HepG2 (cell line): ENCODE data around the gene GRB2. TPM values are rescaled to one million over a fixed set of nuclear protein-coding genes. Genes with fewer than 3 reads are reported as not detected.

Experiments
- ATF1 ChIP-seq: IDR thresholded peaks from 2 replicates; pipeline ENCODE4 v1.6.1; 2016; ENCODE audit warnings: mild to moderate bottlenecking, control low read depth
- ESRRA ChIP-seq: sonication (generic); formaldehyde crosslinking; IDR thresholded peaks from 2 replicates; pipeline ENCODE4 v1.5.1; 2020; ENCODE audit warnings: mild to moderate bottlenecking, low read depth, missing genetic modification reagents
- GLMP ChIP-seq: sonication (generic); formaldehyde crosslinking; IDR thresholded peaks from 2 replicates; pipeline ENCODE4 v1.9.0; 2021; ENCODE audit warnings: missing genetic modification reagents, mild to moderate bottlenecking, borderline replicate concordance
- HMG20B ChIP-seq: conservative IDR thresholded peaks from 2 replicates; pipeline ENCODE4 v1.6.1; 2016; ENCODE audit warnings: missing genetic modification reagents, missing compliant biosample characterization
- IRF9 ChIP-seq: sonication (generic); formaldehyde crosslinking; IDR thresholded peaks from 2 replicates; pipeline ENCODE4 v1.8.0; 2022; ENCODE audit warnings: missing genetic modification reagents, mild to moderate bottlenecking, borderline replicate concordance
- MAFF ChIP-seq: IDR thresholded peaks from 2 replicates; pipeline ENCODE4 v1.6.1; 2011; ENCODE audit warnings: low read depth, low read length, improper control_type of control experiment
- MXD1 ChIP-seq: sonication (generic); formaldehyde crosslinking; IDR thresholded peaks from 2 replicates; pipeline ENCODE4 v1.4.0; 2020; ENCODE audit warnings: mild to moderate bottlenecking, missing genetic modification reagents
- MYC ChIP-seq: sonication (generic); formaldehyde crosslinking; IDR thresholded peaks from 2 replicates; pipeline ENCODE4 v1.9.0; 2021; ENCODE audit warnings: missing genetic modification reagents, borderline replicate concordance
- PAX8 ChIP-seq: sonication (generic); formaldehyde crosslinking; IDR thresholded peaks from 2 replicates; pipeline ENCODE4 v1.8.0; 2022; ENCODE audit warnings: mild to moderate bottlenecking, missing genetic modification reagents, borderline replicate concordance
- RARG ChIP-seq: sonication (generic); formaldehyde crosslinking; IDR thresholded peaks from 2 replicates; pipeline ENCODE4 v1.4.0; 2020; ENCODE audit warnings: low read depth, mild to moderate bottlenecking, missing genetic modification reagents
- SKI ChIP-seq: fragments of 450-650 bp; IDR thresholded peaks from one replicate; pipeline ENCODE4 v1.6.1; 2018; ENCODE audit warnings: mild to moderate bottlenecking; ENCODE audit not compliant: partially characterized antibody
- SNAI1 ChIP-seq: sonication (generic); formaldehyde crosslinking; IDR thresholded peaks from 2 replicates; pipeline ENCODE4 v1.5.0; 2020; ENCODE audit warnings: mild to moderate bottlenecking, missing genetic modification reagents, borderline replicate concordance
- SRY ChIP-seq: sonication (generic); formaldehyde crosslinking; IDR thresholded peaks from 2 replicates; pipeline ENCODE4 v1.8.0; 2022; ENCODE audit warnings: mild to moderate bottlenecking, missing genetic modification reagents
- ZFP41 ChIP-seq: sonication (generic); formaldehyde crosslinking; IDR thresholded peaks from 2 replicates; pipeline ENCODE4 v1.4.0; 2020; ENCODE audit warnings: mild to moderate bottlenecking, missing genetic modification reagents, borderline replicate concordance
- ZNF251 ChIP-seq: sonication (generic); formaldehyde crosslinking; IDR thresholded peaks from 2 replicates; pipeline ENCODE4 v1.9.0; 2021; ENCODE audit warnings: mild to moderate bottlenecking, missing genetic modification reagents
- ZNF296 ChIP-seq: sonication (generic); formaldehyde crosslinking; conservative IDR thresholded peaks from 2 replicates; pipeline ENCODE4 v1.5.0; 2020; ENCODE audit warnings: mild to moderate bottlenecking, missing genetic modification reagents
- ZNF343 ChIP-seq: sonication (generic); formaldehyde crosslinking; IDR thresholded peaks from 2 replicates; pipeline ENCODE4 v1.4.0; 2020; ENCODE audit warnings: mild to moderate bottlenecking, missing genetic modification reagents
- ZNF589 ChIP-seq: sonication (generic); formaldehyde crosslinking; conservative IDR thresholded peaks from 2 replicates; pipeline ENCODE4 v1.8.0; 2022; ENCODE audit warnings: mild to moderate bottlenecking, moderate library complexity, missing genetic modification reagents
- ZNF609 ChIP-seq: sonication (generic); formaldehyde crosslinking; IDR thresholded peaks from 2 replicates; pipeline ENCODE4 v1.4.0; 2020; ENCODE audit warnings: mild to moderate bottlenecking, missing genetic modification reagents, borderline replicate concordance
- ZNF674 ChIP-seq: sonication (generic); formaldehyde crosslinking; IDR thresholded peaks from 2 replicates; pipeline ENCODE4 v1.5.0; 2020; ENCODE audit warnings: low read depth, mild to moderate bottlenecking, missing genetic modification reagents
- ZNF850 ChIP-seq: sonication (generic); formaldehyde crosslinking; conservative IDR thresholded peaks from 2 replicates; pipeline ENCODE4 v1.9.0; 2021; ENCODE audit warnings: mild to moderate bottlenecking, missing genetic modification reagents
- ZSCAN21 ChIP-seq: sonication (generic); formaldehyde crosslinking; IDR thresholded peaks from 2 replicates; pipeline ENCODE4 v1.8.0; 2022; ENCODE audit warnings: mild to moderate bottlenecking, missing genetic modification reagents, moderate library complexity, borderline replicate concordance
- polyA plus RNA-seq, 8 experiments: library from polyadenylated mRNA; depleted of rRNA in 3 of 8; stranded (reverse) in 7 of 8; unstranded in 1 of 8; fragments of >200 nt; fragmentation: Illumina TruSeq in 4 of 8; extraction: Trizol in 4 of 8; gene quantifications; 2 replicates each; pipeline versions ENCODE4 v1.2.1 to v1.2.3, GENCODE V29; 2011 to 2016; ENCODE audit warnings: low read depth in 4 of 8, missing spikeins in 1 of 8, mixed read lengths in 1 of 8; ENCODE audit not compliant: insufficient read depth in 1 of 8
- total RNA-seq, 5 experiments: library from RNA; depleted of rRNA; stranded (reverse); fragments of >200 nt; fragmentation: Illumina TruSeq; extraction: Trizol; gene quantifications; 2 replicates each; pipeline ENCODE4 v1.2.3, GENCODE V29; 2016; ENCODE audit warnings: low read depth in 1 of 5

The GRB2 gene
- total and polyA plus RNA-seq, 2 of the 13 experiments (the other 11 are each of a cell fraction or from before 2014, with no cell fraction given): 84.6 to 92.3 TPM

GRCh38 chr17:75308732-75309629 is 96.5 kb downstream of the GRB2 start (continued):
- TF ChIP-seq ZNF609 (CRISPR knock-in tag) (peak; percentile 85), ZSCAN21 (CRISPR knock-in tag) (peak; percentile 87; the same call in 1 of the 2 replicates), RARG (CRISPR knock-in tag) (no peak), MYC (peak; percentile 85), SNAI1 (CRISPR knock-in tag) (peak; percentile 72; the same call in 1 of the 2 replicates), ESRRA (peak; percentile 86), SKI (no peak), PAX8 (no peak), ZNF343 (CRISPR knock-in tag) (0 out of 2 replicates have a peak, but pooled peaks have one; percentile 72), ZNF850 (CRISPR knock-in tag) (no peak), ZNF296 (CRISPR knock-in tag) (no peak), ZNF674 (CRISPR knock-in tag) (no peak), ZFP41 (CRISPR knock-in tag) (no peak), HMG20B (CRISPR knock-in tag) (no peak), ZNF589 (CRISPR knock-in tag) (no peak), ZNF251 (CRISPR knock-in tag) (0 out of 2 replicates have a peak, but pooled peaks have one; percentile 63), ATF1 (no peak), SRY (CRISPR knock-in tag) (no peak), IRF9 (CRISPR knock-in tag) (peak; percentile 73; the same call in 1 of the 2 replicates), MAFF (no peak), MXD1 (CRISPR knock-in tag) (no peak; the same call in 1 of the 2 replicates), GLMP (CRISPR knock-in tag) (no peak)
